IgD-negative memory B cell (primary cell): Measurements from ENCODE around the gene IL17A. TPM values are rescaled to one million over a fixed set of nuclear protein-coding genes. Genes with fewer than 3 reads are reported as not detected.

Experiments used
- H3K27ac Mint-ChIP-seq, 3 donors: one replicate each; pipeline ENCODE4 v1.8.0; 2020 to 2022; ENCODE audit warnings: mild to moderate bottlenecking in 3 of 3, mixed read lengths in 3 of 3, moderate library complexity in 1 of 3
- H3K27me3 Mint-ChIP-seq: one replicate; pipeline ENCODE4 v1.8.0; 2021; ENCODE audit warnings: mixed read lengths
- H3K36me3 Mint-ChIP-seq: one replicate; pipeline ENCODE4 v1.8.0; 2020; ENCODE audit warnings: mild to moderate bottlenecking, mixed read lengths
- H3K4me1 Mint-ChIP-seq, 3 donors: one replicate each; pipeline ENCODE4 v1.8.0; 2020 to 2022; ENCODE audit warnings: mixed read lengths in 3 of 3, mild to moderate bottlenecking in 1 of 3
- H3K4me3 Mint-ChIP-seq, 4 donors: one replicate each; pipeline ENCODE4 v1.8.0; 2020 to 2022; ENCODE audit warnings: mild to moderate bottlenecking in 4 of 4, mixed read lengths in 4 of 4, moderate library complexity in 3 of 4
- H3K9me3 Mint-ChIP-seq, 3 donors: one replicate each; pipeline ENCODE4 v1.8.0; 2020 to 2021; ENCODE audit warnings: mixed read lengths in 3 of 3, mild to moderate bottlenecking in 1 of 3
- polyA plus RNA-seq: library from polyadenylated mRNA; unstranded; fragments of 300-500 nt; fragmentation: Illumina TruSeq; gene quantifications from one replicate; pipeline ENCODE4 v1.2.3, GENCODE V29; 2021

IL17A gene
- polyA plus RNA-seq, 1 donor from 2014 or later: not detected

- Mint-ChIP-seq H3K9me3 (no peaks in the 10 kb centered on the region), H3K4me3 (no peak overlapping the region), H3K27me3 (no peaks in the 10 kb centered on the region), H3K4me1 (no peaks in the 10 kb centered on the region), H3K36me3 (no peaks in the 10 kb centered on the region), H3K27ac (no peak overlapping the region)
Observed at GRCh38 chr6:52216932-52217575, 30.9 kb downstream of the IL17A start.

- H3K36me3 Mint-ChIP-seq: no peaks in the 10 kb centered on the region
- no peak overlapping the region for H3K27ac Mint-ChIP-seq
- no peaks in the 10 kb centered on the region for H3K4me1 Mint-ChIP-seq
- no peaks in the 10 kb centered on the region for H3K27me3 Mint-ChIP-seq
- H3K9me3 Mint-ChIP-seq: no peaks in the 10 kb centered on the region
- H3K4me3 Mint-ChIP-seq: no peak overlapping the region
Observed at GRCh38 chr6:52217761-52218160, 31.6 kb downstream of the IL17A start.

GRCh38 chr6:52221302-52221701 lies 35.1 kb downstream of the IL17A start:
- H3K4me1 Mint-ChIP-seq: no peaks in the 10 kb centered on the region
- H3K9me3 Mint-ChIP-seq: no peaks in the 10 kb centered on the region
- H3K4me3 Mint-ChIP-seq: no peak overlapping the region
- H3K27ac Mint-ChIP-seq: no peak overlapping the region
- no peaks in the 10 kb centered on the region for H3K36me3 Mint-ChIP-seq
- H3K27me3 Mint-ChIP-seq: peaks cover 1% of the 10 kb centered on the region

GRCh38 chr6:52227495-52227894 lies 41.3 kb downstream of the IL17A start:
- Mint-ChIP-seq H3K27ac (no peak overlapping the region), H3K36me3 (peaks cover 2% of the 10 kb centered on the region), H3K9me3 (no peaks in the 10 kb centered on the region), H3K4me1 (peaks cover 0 to 2% (median 0%) of the 10 kb centered on the region in 3 donors), H3K27me3 (peaks cover 1% of the 10 kb centered on the region), H3K4me3 (no peak overlapping the region)

- H3K9me3 Mint-ChIP-seq: no peaks in the 10 kb centered on the region
- H3K27ac Mint-ChIP-seq: no peak overlapping the region
- no peak overlapping the region for H3K4me3 Mint-ChIP-seq
- no peaks in the 10 kb centered on the region for H3K27me3 Mint-ChIP-seq
- peaks cover 0 to 2% (median 0%) of the 10 kb centered on the region in 3 donors for H3K4me1 Mint-ChIP-seq
- peaks cover 2% of the 10 kb centered on the region for H3K36me3 Mint-ChIP-seq
Observed at GRCh38 chr6:52230685-52231084, 44.5 kb downstream of the IL17A start.

GRCh38 chr6:52231406-52232127 lies 45.4 kb downstream of the IL17A start:
- Mint-ChIP-seq H3K9me3 (no peaks in the 10 kb centered on the region), H3K4me1 (peaks cover 0 to 2% (median 0%) of the 10 kb centered on the region in 3 donors), H3K27me3 (no peaks in the 10 kb centered on the region), H3K4me3 (no peak overlapping the region), H3K36me3 (peaks cover 2% of the 10 kb centered on the region), H3K27ac (no peak overlapping the region)

- Mint-ChIP-seq H3K27ac (no peak overlapping the region), H3K4me1 (no peaks in the 10 kb centered on the region), H3K36me3 (peaks cover 2% of the 10 kb centered on the region), H3K4me3 (no peak overlapping the region), H3K9me3 (no peaks in the 10 kb centered on the region), H3K27me3 (peaks cover 10% of the 10 kb centered on the region)
Observed at GRCh38 chr6:52233005-52233404, 46.8 kb downstream of the IL17A start.

GRCh38 chr6:52233975-52234823 lies 48.0 kb downstream of the IL17A start:
- H3K27ac Mint-ChIP-seq: no peak overlapping the region
- peaks cover 14% of the 10 kb centered on the region for H3K27me3 Mint-ChIP-seq
- H3K4me1 Mint-ChIP-seq: no peaks in the 10 kb centered on the region
- H3K36me3 Mint-ChIP-seq: peaks cover 2% of the 10 kb centered on the region
- H3K4me3 Mint-ChIP-seq: no peak overlapping the region
- no peaks in the 10 kb centered on the region for H3K9me3 Mint-ChIP-seq

Other genes starting within 250 kb of the IL17A start
- not detected for gene PKHD1, start 98.8 kb upstream of the IL17A start, polyA plus RNA-seq
- gene IL17F, start 58.1 kb downstream of the IL17A start, polyA plus RNA-seq: not detected
- gene MCM3, start 98.4 kb downstream of the IL17A start, polyA plus RNA-seq: 56.1 TPM
- gene PAQR8, start 175.8 kb downstream of the IL17A start, polyA plus RNA-seq: 6.4 TPM
- 7.1 TPM for gene EFHC1, start 234.0 kb downstream of the IL17A start, polyA plus RNA-seq